LNCaP clone FGC (cell line): Measurements from ENCODE around the gene ZC3H18.

Experiments used
- DNase-seq: peaks from one replicate; pipeline ENCODE4 v3.0.0-alpha.2; 2011; ENCODE audit warnings: low read depth
- H3K4me3 ChIP-seq: 2 replicates; pipeline ENCODE4 v1.5.1; 2011; ENCODE audit warnings: mild to moderate bottlenecking, low read depth, low read length, control low read depth
- CTCF ChIP-seq: IDR thresholded peaks from 2 replicates; pipeline ENCODE4 v1.5.1; 2012; ENCODE audit warnings: mild to moderate bottlenecking; ENCODE audit not compliant: control insufficient read depth, insufficient read depth; ENCODE audit errors: extremely low read depth

Gene ZC3H18

GRCh38 chr16:88596483-88596882 is 26.3 kb downstream of the ZC3H18 start:
- TF ChIP-seq CTCF, result no peak
- no peak for DNase-seq
- H3K4me3 ChIP-seq, result no peak overlapping the region

GRCh38 chr16:88597856-88598491 is 27.8 kb downstream of the ZC3H18 start:
- H3K4me3 ChIP-seq, result no peak overlapping the region
- DNase-seq, result no peak
- no peak for TF ChIP-seq CTCF

- no peak for DNase-seq
- no peak for TF ChIP-seq CTCF
Observed at GRCh38 chr16:88599092-88599733, 29.0 kb downstream of the ZC3H18 start.

GRCh38 chr16:88599825-88600538 is 29.8 kb downstream of the ZC3H18 start:
- no peak for TF ChIP-seq CTCF
- no peak for DNase-seq
- H3K4me3 ChIP-seq, result no peak overlapping the region

More at GRCh38 chr16:88599092-88599733, 29.0 kb downstream of the ZC3H18 start:
- no peak overlapping the region for H3K4me3 ChIP-seq

GRCh38 chr16:88600539-88600896 is 30.3 kb downstream of the ZC3H18 start:
- H3K4me3 ChIP-seq, result no peak overlapping the region
- TF ChIP-seq CTCF, result no peak
- DNase-seq, result no peak

GRCh38 chr16:88601313-88602036 is 31.3 kb downstream of the ZC3H18 start:
- TF ChIP-seq CTCF, result no peak
- no peak overlapping the region for H3K4me3 ChIP-seq
- DNase-seq, result no peak
